GM23338 (cell line): ENCODE data around the gene MAP7D1. TPM values are rescaled to one million over a fixed set of nuclear protein-coding genes. Genes with fewer than 3 reads are reported as not detected.
"Not testable (repeated sequence)": the region's sequence is repeated elsewhere in the genome, so short reads cannot be mapped to it uniquely, and the experiment has no call there.

Experiments used
- ATAC-seq: fragments of 200-7000 bp; cut with Tn5 transposase; 3 replicates; pipeline ENCODE4 v1.9.1; 2020
- DNase-seq: peaks from one replicate; pipeline ENCODE4 v3.0.0-alpha.2; 2015; ENCODE audit warnings: low spot score
- H2AFZ ChIP-seq: fragments of 200-600 bp; sonication (generic); 2 replicates; pipeline ENCODE4 v1.8.0; 2016; ENCODE audit warnings: antibody characterized with exemption, mild to moderate bottlenecking, moderate library complexity
- H3F3A ChIP-seq: fragments of 200-600 bp; sonication (generic); replicated peaks from 2 replicates; pipeline ENCODE4 v1.8.0; 2017; ENCODE audit warnings: antibody characterized with exemption, mixed run types, low read depth
- H3K27ac ChIP-seq: fragments of 200-600 bp; sonication (generic); 2 replicates; pipeline ENCODE4 v1.6.1; 2016; ENCODE audit warnings: low read depth
- H3K27me3 ChIP-seq: fragments of 200-600 bp; sonication (generic); 2 replicates; pipeline ENCODE4 v1.8.0; 2016; ENCODE audit warnings: mild to moderate bottlenecking, mixed run types, moderate library complexity; ENCODE audit not compliant: insufficient read depth
- H3K36me3 ChIP-seq: fragments of 200-600 bp; sonication (generic); 2 replicates; pipeline ENCODE4 v1.8.0; 2016; ENCODE audit warnings: mild to moderate bottlenecking; ENCODE audit not compliant: insufficient read depth
- H3K4me1 ChIP-seq: fragments of 200-600 bp; sonication (generic); 2 replicates; pipeline ENCODE4 v1.8.0; 2016; ENCODE audit warnings: mild to moderate bottlenecking, moderate library complexity; ENCODE audit not compliant: insufficient read depth
- H3K4me2 ChIP-seq: fragments of 200-600 bp; sonication (generic); 2 replicates; pipeline ENCODE4 v1.7.1; 2017; ENCODE audit warnings: mixed run types
- H3K4me3 ChIP-seq: fragments of 200-600 bp; sonication (generic); 2 replicates; pipeline ENCODE4 v1.6.1; 2016; ENCODE audit warnings: mixed run types
- H3K79me2 ChIP-seq: fragments of 200-600 bp; sonication (generic); replicated peaks from 2 replicates; pipeline ENCODE4 v1.8.0; 2017; ENCODE audit warnings: mild to moderate bottlenecking; ENCODE audit not compliant: insufficient read depth
- H3K9me2 ChIP-seq: fragments of 200-600 bp; sonication (generic); 2 replicates; pipeline ENCODE4 v1.8.0; 2017; ENCODE audit not compliant: insufficient read depth
- H4K20me1 ChIP-seq: fragments of 200-600 bp; sonication (generic); replicated peaks from 2 replicates; pipeline ENCODE4 v1.8.0; 2017; ENCODE audit warnings: mild to moderate bottlenecking; ENCODE audit not compliant: insufficient read depth
- H3K27ac Mint-ChIP-seq: 2 replicates; pipeline ENCODE4 v1.8.0; 2020; ENCODE audit warnings: inconsistent platforms, mild to moderate bottlenecking, moderate library complexity, mixed read lengths
- H3K27me3 Mint-ChIP-seq: 3 replicates; pipeline ENCODE4 v1.8.0; 2022; ENCODE audit warnings: low read depth, mild to moderate bottlenecking, moderate library complexity, mixed read lengths, inconsistent platforms; ENCODE audit not compliant: insufficient read depth, poor library complexity
- H3K36me3 Mint-ChIP-seq: 3 replicates; pipeline ENCODE4 v1.8.0; 2021; ENCODE audit warnings: low read depth, mild to moderate bottlenecking, inconsistent platforms, moderate library complexity, mixed read lengths
- H3K4me1 Mint-ChIP-seq: 3 replicates; pipeline ENCODE4 v1.8.0; 2020; ENCODE audit warnings: mild to moderate bottlenecking, inconsistent platforms, mixed read lengths
- H3K4me3 Mint-ChIP-seq: 3 replicates; pipeline ENCODE4 v1.8.0; 2021; ENCODE audit warnings: moderate library complexity, mild to moderate bottlenecking, inconsistent platforms, mixed read lengths
- H3K9me3 Mint-ChIP-seq: 3 replicates; pipeline ENCODE4 v1.8.0; 2020; ENCODE audit warnings: moderate library complexity, mild to moderate bottlenecking, inconsistent platforms, mixed read lengths
- ETS1 ChIP-seq: IDR thresholded peaks from 2 replicates; pipeline ENCODE4 v1.6.1; 2016; ENCODE audit warnings: antibody characterized with exemption
- EZH2 ChIP-seq: fragments of 200-600 bp; sonication (generic); IDR thresholded peaks from one replicate; pipeline ENCODE4 v1.8.0; 2017; ENCODE audit warnings: antibody characterized with exemption, mild to moderate bottlenecking, low read depth; ENCODE audit not compliant: unreplicated experiment
- POLR2AphosphoS5 ChIP-seq: IDR thresholded peaks from 2 replicates; pipeline ENCODE4 v1.6.1; 2016; ENCODE audit warnings: antibody characterized with exemption, low read depth
- polyA plus RNA-seq: library from polyadenylated mRNA; unstranded; fragments of >200 nt; fragmentation: Nextera tagmentation; extraction: Ambion mirVana; gene quantifications from 2 replicates; pipeline ENCODE4 v1.2.1, GENCODE V29; 2016
- small RNA-seq: library from RNA; depleted of rRNA; stranded (forward); fragments of <200 nt; gene quantifications from one replicate; pipeline ENCODE3, GENCODE V24; 2014; ENCODE audit warnings: low replicate concordance
- total RNA-seq: library from RNA; depleted of rRNA; stranded (reverse); fragments of >200 nt; shearing (Covaris generic); gene quantifications from 2 replicates; pipeline ENCODE4 v1.2.3, GENCODE V29; 2014; rRNA removed
- TF ChIP-seq, protein P1 (sequence below), 2 experiments: fragments of 200-600 bp in 1 of 2; sonication (generic) in 1 of 2; conservative IDR thresholded peaks; 2 replicates each; pipeline versions ENCODE4 v1.5.1 to v1.6.1; 2016 to 2017; ENCODE audit warnings: antibody characterized with exemption in 2 of 2, low read depth in 2 of 2, mild to moderate bottlenecking in 2 of 2, moderate library complexity in 1 of 2

The MAP7D1 gene
- total and polyA plus RNA-seq, 2 experiments from 2014 or later, result 13.8 to 59.8 TPM

- Histone ChIP-seq H3K27ac (peak overlapping the region; percentile 96), H3K79me2 (peaks cover 52% of the 10 kb centered on the region), H3K9me2 (no peaks in the 10 kb centered on the region), H3F3A (0 out of 2 replicates have a peak, but pooled peaks cover 5% of the 10 kb centered on the region), H3K4me1 (peaks cover 12% of the 10 kb centered on the region), H2AFZ (no peak overlapping the region), H3K4me3 (peak overlapping the region; percentile 89), H3K4me2 (peak overlapping the region; percentile 91), H3K27me3 (no peaks in the 10 kb centered on the region), H4K20me1 (peaks cover 40% of the 10 kb centered on the region), H3K36me3 (peaks cover 3% of the 10 kb centered on the region; the same call in 1 of the 2 replicates)
- ATAC-seq (peak; percentile 81), DNase-seq (peak; percentile 95)
- Mint-ChIP-seq H3K27me3 (peaks cover 2% of the 10 kb centered on the region), H3K4me1 (peaks cover 22% of the 10 kb centered on the region), H3K36me3 (peaks cover 38% of the 10 kb centered on the region), H3K27ac (peak overlapping the region; percentile 98), H3K4me3 (peak overlapping the region; percentile 100), H3K9me3 (no peaks in the 10 kb centered on the region)
- TF ChIP-seq POLR2AphosphoS5 (0 out of 2 replicates have a peak, but pooled peaks have one; percentile 10), EZH2 (no peak)
- TF ChIP-seq, protein P1, sequence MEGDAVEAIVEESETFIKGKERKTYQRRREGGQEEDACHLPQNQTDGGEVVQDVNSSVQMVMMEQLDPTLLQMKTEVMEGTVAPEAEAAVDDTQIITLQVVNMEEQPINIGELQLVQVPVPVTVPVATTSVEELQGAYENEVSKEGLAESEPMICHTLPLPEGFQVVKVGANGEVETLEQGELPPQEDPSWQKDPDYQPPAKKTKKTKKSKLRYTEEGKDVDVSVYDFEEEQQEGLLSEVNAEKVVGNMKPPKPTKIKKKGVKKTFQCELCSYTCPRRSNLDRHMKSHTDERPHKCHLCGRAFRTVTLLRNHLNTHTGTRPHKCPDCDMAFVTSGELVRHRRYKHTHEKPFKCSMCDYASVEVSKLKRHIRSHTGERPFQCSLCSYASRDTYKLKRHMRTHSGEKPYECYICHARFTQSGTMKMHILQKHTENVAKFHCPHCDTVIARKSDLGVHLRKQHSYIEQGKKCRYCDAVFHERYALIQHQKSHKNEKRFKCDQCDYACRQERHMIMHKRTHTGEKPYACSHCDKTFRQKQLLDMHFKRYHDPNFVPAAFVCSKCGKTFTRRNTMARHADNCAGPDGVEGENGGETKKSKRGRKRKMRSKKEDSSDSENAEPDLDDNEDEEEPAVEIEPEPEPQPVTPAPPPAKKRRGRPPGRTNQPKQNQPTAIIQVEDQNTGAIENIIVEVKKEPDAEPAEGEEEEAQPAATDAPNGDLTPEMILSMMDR (conservative IDR thresholded peaks at IDR 0.05; ENCODE audit: low read depth in 2 of 2), result peak in 1 of 2 experiments; percentile 56; a peak in 3 of 4 replicates
Measured at GRCh38 chr1:36224537-36225282, 68.8 kb downstream of the MAP7D1 start.

- no peak for TF ChIP-seq ETS1
Measured at GRCh38 chr1:36225283-36225899, 69.4 kb downstream of the MAP7D1 start.

DNA sequence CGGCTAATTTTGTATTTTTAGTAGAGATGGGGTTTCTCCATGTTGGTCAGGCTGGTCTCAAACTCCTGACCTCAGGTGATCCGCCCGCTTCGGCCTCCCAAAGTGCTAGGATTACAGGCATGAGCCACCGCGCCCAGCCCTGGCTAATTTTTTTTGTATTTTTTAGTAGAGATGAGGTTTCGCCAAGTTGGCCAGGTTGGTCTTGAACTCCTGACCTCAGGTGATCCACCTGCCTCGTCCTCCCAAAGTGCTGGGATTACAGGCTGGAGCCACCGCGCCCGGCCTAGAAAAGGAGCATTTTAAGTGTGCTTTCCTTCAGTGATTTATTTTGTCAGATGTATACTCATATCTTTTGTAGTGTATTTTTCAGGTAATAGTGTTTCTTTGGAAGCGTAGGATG lies 74.3 kb downstream of the MAP7D1 start:
- DNase-seq, H3K9me3 Mint-ChIP-seq, H3K27me3 Mint-ChIP-seq, H3K4me3 Mint-ChIP-seq, H2AFZ ChIP-seq, H3K27me3 ChIP-seq, H3K4me3 ChIP-seq, H3F3A ChIP-seq, H3K27ac ChIP-seq, H3K4me2 ChIP-seq, H3K9me2 ChIP-seq, H3K27ac Mint-ChIP-seq, ATAC-seq: not testable (repeated sequence)
- H3K36me3 ChIP-seq, result peaks cover 14% of the 10 kb centered on the region
- H4K20me1 ChIP-seq, result peaks cover 80% of the 10 kb centered on the region
- peaks cover 55% of the 10 kb centered on the region for H3K36me3 Mint-ChIP-seq
- peaks cover 17% of the 10 kb centered on the region for H3K4me1 Mint-ChIP-seq
- peaks cover 13% of the 10 kb centered on the region for H3K4me1 ChIP-seq
- H3K79me2 ChIP-seq, result peaks cover 100% of the 10 kb centered on the region

More at GRCh38 chr1:36225283-36225899, 69.4 kb downstream of the MAP7D1 start:
- peaks cover 45% of the 10 kb centered on the region for H4K20me1 ChIP-seq
- H3K4me3 Mint-ChIP-seq, result peak overlapping the region; percentile 100
- peaks cover 2% of the 10 kb centered on the region for H3K27me3 Mint-ChIP-seq
- peaks cover 12% of the 10 kb centered on the region for H3K4me1 ChIP-seq
- ATAC-seq, result no peak
- H3K36me3 ChIP-seq, result peaks cover 7% of the 10 kb centered on the region; the same call in 1 of the 2 replicates
- no peak for DNase-seq
- peaks cover 40% of the 10 kb centered on the region for H3K36me3 Mint-ChIP-seq
- peak overlapping the region; percentile 89 for H3K4me3 ChIP-seq
- H3K4me1 Mint-ChIP-seq, result peaks cover 22% of the 10 kb centered on the region
- peak overlapping the region; percentile 98 for H3K27ac Mint-ChIP-seq
- H3K9me2 ChIP-seq, result no peaks in the 10 kb centered on the region
- no peaks in the 10 kb centered on the region for H3K27me3 ChIP-seq
- peak overlapping the region; percentile 96 for H3K27ac ChIP-seq
- peaks cover 59% of the 10 kb centered on the region for H3K79me2 ChIP-seq
- H3K9me3 Mint-ChIP-seq, result no peaks in the 10 kb centered on the region
- 0 out of 2 replicates have a peak, but pooled peaks cover 5% of the 10 kb centered on the region for H3F3A ChIP-seq
- H3K4me2 ChIP-seq, result peak overlapping the region; percentile 91
- H2AFZ ChIP-seq, result no peak overlapping the region

Small RNA genes lying within 50 kb of the gene (small RNA-seq; reads per million reads assigned to genes)
- gene RN7SL131P, result not detected

Other genes with a start within 250 kb of the MAP7D1 start
- 27.3 and 28.6 TPM in 2 replicates for gene AGO3, start 225.1 kb upstream of the MAP7D1 start, total RNA-seq
- gene AGO3, start 225.1 kb upstream of the MAP7D1 start, polyA plus RNA-seq, result 14.1 and 19.2 TPM in 2 replicates
- gene TEKT2, start 72.1 kb upstream of the MAP7D1 start, total RNA-seq, result 0.62 and 0.94 TPM in 2 replicates
- 0.24 and 0.36 TPM in 2 replicates for gene TEKT2, start 72.1 kb upstream of the MAP7D1 start, polyA plus RNA-seq
- gene ADPRS, start 67.3 kb upstream of the MAP7D1 start, total RNA-seq, result 46.6 and 47.1 TPM in 2 replicates
- 21.5 and 22.6 TPM in 2 replicates for gene ADPRS, start 67.3 kb upstream of the MAP7D1 start, polyA plus RNA-seq
- gene COL8A2, start 30.9 kb upstream of the MAP7D1 start, total RNA-seq, result 4.9 and 5.0 TPM in 2 replicates
- gene COL8A2, start 30.9 kb upstream of the MAP7D1 start, polyA plus RNA-seq, result 0.77 and 0.95 TPM in 2 replicates
- 55.8 and 55.9 TPM in 2 replicates for gene TRAPPC3, start 6.7 kb upstream of the MAP7D1 start, total RNA-seq
- gene TRAPPC3, start 6.7 kb upstream of the MAP7D1 start, polyA plus RNA-seq, result 45.2 and 45.6 TPM in 2 replicates
- 127 and 145 TPM in 2 replicates for gene THRAP3, start 68.3 kb downstream of the MAP7D1 start, total RNA-seq
- 147 and 161 TPM in 2 replicates for gene THRAP3, start 68.3 kb downstream of the MAP7D1 start, polyA plus RNA-seq
- 4.4 and 6.3 TPM in 2 replicates for gene SH3D21, start 150.2 kb downstream of the MAP7D1 start, total RNA-seq
- gene SH3D21, start 150.2 kb downstream of the MAP7D1 start, polyA plus RNA-seq, result 3.1 and 3.7 TPM in 2 replicates
- gene EVA1B, start 167.5 kb downstream of the MAP7D1 start, total RNA-seq, result 27.1 and 27.3 TPM in 2 replicates
- gene EVA1B, start 167.5 kb downstream of the MAP7D1 start, polyA plus RNA-seq, result 9.2 and 11.5 TPM in 2 replicates
- 20.0 and 20.2 TPM in 2 replicates for gene STK40, start 229.8 kb downstream of the MAP7D1 start, total RNA-seq
- gene STK40, start 229.8 kb downstream of the MAP7D1 start, polyA plus RNA-seq, result 8.1 and 8.5 TPM in 2 replicates
- gene LSM10, start 241.7 kb downstream of the MAP7D1 start, total RNA-seq, result 27.5 and 28.6 TPM in 2 replicates
- 96.2 and 98.9 TPM in 2 replicates for gene LSM10, start 241.7 kb downstream of the MAP7D1 start, polyA plus RNA-seq